NT2/D1 (cell line): ENCODE data around the gene AKAP6.

Source experiments
- DNase-seq: peaks from one replicate; pipeline ENCODE4 v3.0.0-alpha.2; 2011; ENCODE audit warnings: low read depth, low spot score
- H3K27me3 ChIP-seq: 2 replicates; pipeline ENCODE4 v1.6.0; 2011; ENCODE audit warnings: mild to moderate bottlenecking; ENCODE audit not compliant: insufficient read length, insufficient read depth
- H3K36me3 ChIP-seq: 2 replicates; pipeline ENCODE4 v1.6.1; 2011; ENCODE audit warnings: mild to moderate bottlenecking, low read length, mixed read lengths; ENCODE audit not compliant: insufficient read depth, insufficient read length
- H3K4me1 ChIP-seq: 2 replicates; pipeline ENCODE4 v1.5.1; 2011; ENCODE audit not compliant: insufficient read depth, insufficient read length
- H3K4me3 ChIP-seq: 2 replicates; pipeline ENCODE4 v1.5.1; 2011; ENCODE audit warnings: low read depth; ENCODE audit not compliant: insufficient read length
- H3K9ac ChIP-seq: 2 replicates; pipeline ENCODE4 v1.6.0; 2011; ENCODE audit warnings: low read depth; ENCODE audit not compliant: insufficient read length
- H3K9me3 ChIP-seq: 2 replicates; pipeline ENCODE4 v1.5.1; 2011; ENCODE audit warnings: mild to moderate bottlenecking, low read length; ENCODE audit not compliant: insufficient read depth
- SUZ12 ChIP-seq: IDR thresholded peaks from 2 replicates; pipeline ENCODE4 v1.6.1; 2011; ENCODE audit not compliant: insufficient read length, insufficient read depth; ENCODE audit errors: extremely low read depth
- YY1 ChIP-seq: IDR thresholded peaks from 2 replicates; pipeline ENCODE4 v1.6.1; 2011; ENCODE audit not compliant: insufficient read length, insufficient read depth
- ZNF274 ChIP-seq: IDR thresholded peaks from 2 replicates; pipeline ENCODE4 v1.6.1; 2011; ENCODE audit warnings: mild to moderate bottlenecking, low read depth, low read length

AKAP6 gene

GRCh38 chr14:32537166-32537565 lies 208.1 kb downstream of the AKAP6 start:
- TF ChIP-seq YY1 (no peak), ZNF274 (no peak), SUZ12 (no peak)
- no peaks in the 10 kb centered on the region for H3K36me3 ChIP-seq
- H3K27me3 ChIP-seq = no peaks in the 10 kb centered on the region
- H3K9me3 ChIP-seq = no peaks in the 10 kb centered on the region
- no peak overlapping the region for H3K9ac ChIP-seq
- H3K4me3 ChIP-seq = no peak overlapping the region
- no peaks in the 10 kb centered on the region for H3K4me1 ChIP-seq
- DNase-seq = no peak

- TF ChIP-seq ZNF274 (no peak), YY1 (no peak), SUZ12 (no peak)
- Histone ChIP-seq H3K9ac (no peak overlapping the region), H3K27me3 (no peaks in the 10 kb centered on the region), H3K9me3 (no peaks in the 10 kb centered on the region), H3K4me1 (no peaks in the 10 kb centered on the region), H3K36me3 (no peaks in the 10 kb centered on the region), H3K4me3 (no peak overlapping the region)
- no peak for DNase-seq
Observed at GRCh38 chr14:32542507-32542906, 213.4 kb downstream of the AKAP6 start.

GRCh38 chr14:32545095-32545494 lies 216.0 kb downstream of the AKAP6 start:
- DNase-seq = no peak
- H3K4me3 ChIP-seq = no peak overlapping the region

GRCh38 chr14:32545506-32546210 lies 216.6 kb downstream of the AKAP6 start:
- no peaks in the 10 kb centered on the region for H3K27me3 ChIP-seq
- no peaks in the 10 kb centered on the region for H3K9me3 ChIP-seq
- H3K4me1 ChIP-seq = no peaks in the 10 kb centered on the region
- no peak overlapping the region for H3K4me3 ChIP-seq
- no peak for DNase-seq
- TF ChIP-seq YY1 (no peak), SUZ12 (no peak), ZNF274 (no peak)
- no peaks in the 10 kb centered on the region for H3K36me3 ChIP-seq
- no peak overlapping the region for H3K9ac ChIP-seq

More at GRCh38 chr14:32545095-32545494, 216.0 kb downstream of the AKAP6 start:
- Histone ChIP-seq H3K9me3 (no peaks in the 10 kb centered on the region), H3K27me3 (no peaks in the 10 kb centered on the region), H3K36me3 (no peaks in the 10 kb centered on the region), H3K9ac (no peak overlapping the region), H3K4me1 (no peaks in the 10 kb centered on the region)
- no peak for TF ChIP-seq YY1
- no peak for TF ChIP-seq SUZ12
- TF ChIP-seq ZNF274 = no peak

GRCh38 chr14:32546246-32546645 lies 217.1 kb downstream of the AKAP6 start:
- TF ChIP-seq YY1 (no peak), ZNF274 (no peak), SUZ12 (no peak)
- no peak overlapping the region for H3K9ac ChIP-seq
- H3K4me1 ChIP-seq = no peaks in the 10 kb centered on the region
- no peak overlapping the region for H3K4me3 ChIP-seq
- H3K9me3 ChIP-seq = no peaks in the 10 kb centered on the region
- no peaks in the 10 kb centered on the region for H3K36me3 ChIP-seq
- no peaks in the 10 kb centered on the region for H3K27me3 ChIP-seq
- no peak for DNase-seq

- Histone ChIP-seq H3K27me3 (no peaks in the 10 kb centered on the region), H3K4me1 (no peaks in the 10 kb centered on the region), H3K9ac (no peak overlapping the region), H3K36me3 (no peaks in the 10 kb centered on the region), H3K9me3 (no peaks in the 10 kb centered on the region), H3K4me3 (no peak overlapping the region)
- TF ChIP-seq YY1 (no peak), SUZ12 (no peak), ZNF274 (no peak)
- DNase-seq = no peak
Observed at GRCh38 chr14:32552766-32553165, 223.7 kb downstream of the AKAP6 start.

- H3K36me3 ChIP-seq = no peaks in the 10 kb centered on the region
- H3K4me1 ChIP-seq = no peaks in the 10 kb centered on the region
- DNase-seq = no peak
- TF ChIP-seq YY1 = no peak
- TF ChIP-seq SUZ12 = no peak
- no peak for TF ChIP-seq ZNF274
- no peaks in the 10 kb centered on the region for H3K27me3 ChIP-seq
- no peak overlapping the region for H3K4me3 ChIP-seq
- H3K9me3 ChIP-seq = no peaks in the 10 kb centered on the region
- H3K9ac ChIP-seq = no peak overlapping the region
Observed at GRCh38 chr14:32559048-32559447, 229.9 kb downstream of the AKAP6 start.

- no peaks in the 10 kb centered on the region for H3K9me3 ChIP-seq
- no peak for DNase-seq
- H3K9ac ChIP-seq = no peak overlapping the region
- no peaks in the 10 kb centered on the region for H3K27me3 ChIP-seq
- TF ChIP-seq ZNF274 (no peak), SUZ12 (no peak), YY1 (no peak)
- H3K4me3 ChIP-seq = no peak overlapping the region
- no peaks in the 10 kb centered on the region for H3K4me1 ChIP-seq
- H3K36me3 ChIP-seq = no peaks in the 10 kb centered on the region
Observed at GRCh38 chr14:32559590-32559989, 230.5 kb downstream of the AKAP6 start.
